Natural killer cell (primary cell): ENCODE measurements around the gene PIGT. TPM values are rescaled to one million over a fixed set of nuclear protein-coding genes. Genes with fewer than 3 reads are reported as not detected.

ENCODE experiments used
- ATAC-seq, 3 donors: fragments of 150-1000 bp in 2 of 3; fragments of 200-7000 bp in 1 of 3; cut with Tn5 transposase; 1 replicate in 1 of 3; 2 replicates in 2 of 3; pipeline ENCODE4 v1.10.0; 2021; ENCODE audit warnings: mild to moderate bottlenecking in 2 of 3, moderate library complexity in 2 of 3
- DNase-seq, 2 donors: peaks; one replicate each; pipeline versions ENCODE4 v3.0.0 to v3.0.0-alpha.2; 2013 to 2021; ENCODE audit warnings: mixed read lengths in 1 of 2
- H3K27ac ChIP-seq: one replicate; pipeline ENCODE4 v1.5.1; 2013; ENCODE audit warnings: mild to moderate bottlenecking, low read length
- H3K27me3 ChIP-seq: one replicate; pipeline ENCODE4 v1.6.1; 2013; ENCODE audit warnings: low read length; ENCODE audit not compliant: control insufficient read depth, insufficient read depth
- H3K36me3 ChIP-seq: one replicate; pipeline ENCODE4 v1.6.1; 2013; ENCODE audit warnings: low read length; ENCODE audit not compliant: control insufficient read depth, insufficient read depth
- H3K4me1 ChIP-seq: one replicate; pipeline ENCODE4 v1.6.1; 2013; ENCODE audit warnings: low read length; ENCODE audit not compliant: control insufficient read depth, insufficient read depth
- H3K4me3 ChIP-seq: one replicate; pipeline ENCODE4 v1.5.1; 2013; ENCODE audit warnings: low read length
- H3K9me3 ChIP-seq: one replicate; pipeline ENCODE4 v1.6.1; 2013; ENCODE audit warnings: low read length; ENCODE audit not compliant: control insufficient read depth, insufficient read depth
- H3K27ac Mint-ChIP-seq, 2 donors: one replicate each; pipeline ENCODE4 v1.8.0; 2022; ENCODE audit warnings: mild to moderate bottlenecking in 2 of 2, mixed read lengths in 2 of 2, moderate library complexity in 1 of 2
- H3K27me3 Mint-ChIP-seq, 2 donors: one replicate each; pipeline ENCODE4 v1.8.0; 2022; ENCODE audit warnings: low read depth in 2 of 2, mixed read lengths in 2 of 2
- H3K36me3 Mint-ChIP-seq: one replicate; pipeline ENCODE4 v1.8.0; 2022; ENCODE audit warnings: mixed read lengths
- H3K4me1 Mint-ChIP-seq, 2 donors: one replicate each; pipeline ENCODE4 v1.8.0; 2022; ENCODE audit warnings: mixed read lengths in 2 of 2
- H3K4me3 Mint-ChIP-seq: one replicate; pipeline ENCODE4 v1.8.0; 2022; ENCODE audit warnings: mild to moderate bottlenecking, moderate library complexity, mixed read lengths
- H3K9me3 Mint-ChIP-seq, 2 donors: one replicate each; pipeline ENCODE4 v1.8.0; 2022; ENCODE audit warnings: mixed read lengths in 2 of 2
- CTCF ChIP-seq: fragments of 200-600 bp; IDR thresholded peaks from one replicate; pipeline ENCODE4 v1.8.0; 2022; ENCODE audit warnings: antibody characterized with exemption
- WGBS: methylation state at CpG from one replicate; pipeline ENCODE4 v1.1.7; 2013; ENCODE audit warnings: missing lambda C conversion rate; ENCODE audit not compliant: insufficient coverage; 5-methylcytosine and 5-hydroxymethylcytosine counted together
- intact Hi-C: fragments of 100-400 bp; cut with micrococcal nuclease; formaldehyde crosslinking; loops from one replicate; pipeline ENCODE4 v1.14.2; 2022
- total RNA-seq, 4 donors: library from RNA; stranded (reverse); fragments of 120-200 nt in 1 of 4; gene quantifications; one replicate each; pipeline versions ENCODE4 v1.2.3 to v1.2.4, GENCODE V29; 2013 to 2022

The PIGT gene
- total RNA-seq, 3 donors from 2014 or later (not counting 1 experiment from before 2014, with no cell fraction given): 173 to 190 (median 187) TPM

- H3K4me3 Mint-ChIP-seq: no peak overlapping the region
Measured at GRCh38 chr20:45400346-45401031, 15.5 kb upstream of the PIGT start.

GRCh38 chr20:45402946-45403345 lies 13.0 kb upstream of the PIGT start:
- intact Hi-C loops: no loop called here
- Mint-ChIP-seq H3K27me3 (peaks cover 0 to 3% of the 10 kb centered on the region in 2 donors), H3K9me3 (no peaks in the 10 kb centered on the region), H3K4me3 (no peak overlapping the region), H3K36me3 (no peaks in the 10 kb centered on the region), H3K4me1 (peaks cover 7 to 23% of the 10 kb centered on the region in 2 donors), H3K27ac (no peak overlapping the region)
- Histone ChIP-seq H3K36me3 (peaks cover 2% of the 10 kb centered on the region), H3K27me3 (no peaks in the 10 kb centered on the region), H3K4me1 (peaks cover 17% of the 10 kb centered on the region), H3K27ac (no peak overlapping the region), H3K9me3 (peaks cover 11% of the 10 kb centered on the region), H3K4me3 (no peak overlapping the region)
- no peak for ATAC-seq
- 80% methylated on average over 1 of the region's 1 CpG for WGBS
- no peak for DNase-seq
- no peak for TF ChIP-seq CTCF

More at GRCh38 chr20:45400346-45401031, 15.5 kb upstream of the PIGT start:
- no peaks in the 10 kb centered on the region for H3K9me3 Mint-ChIP-seq
- H3K4me3 ChIP-seq: no peak overlapping the region
- H3K9me3 ChIP-seq: peaks cover 11% of the 10 kb centered on the region
- ATAC-seq (no peak), DNase-seq (no peak)
- no peaks in the 10 kb centered on the region for H3K27me3 ChIP-seq
- no peak overlapping the region for H3K27ac Mint-ChIP-seq
- peaks cover 0 to 3% of the 10 kb centered on the region in 2 donors for H3K27me3 Mint-ChIP-seq
- TF ChIP-seq CTCF: no peak
- peaks cover 2% of the 10 kb centered on the region for H3K36me3 ChIP-seq
- H3K4me1 Mint-ChIP-seq: peaks cover 0 to 9% of the 10 kb centered on the region in 2 donors
- H3K27ac ChIP-seq: no peak overlapping the region
- intact Hi-C loops: no loop called here
- 97% methylated on average over 6 of the region's 6 CpGs for WGBS
- H3K4me1 ChIP-seq: peaks cover 4% of the 10 kb centered on the region
- no peaks in the 10 kb centered on the region for H3K36me3 Mint-ChIP-seq

GRCh38 chr20:45404438-45404837 lies 11.5 kb upstream of the PIGT start:
- Histone ChIP-seq H3K27ac (no peak overlapping the region), H3K4me3 (no peak overlapping the region), H3K9me3 (peaks cover 11% of the 10 kb centered on the region), H3K36me3 (peaks cover 2% of the 10 kb centered on the region), H3K27me3 (no peaks in the 10 kb centered on the region), H3K4me1 (peaks cover 20% of the 10 kb centered on the region)
- peak overlapping the region; percentile 79 for H3K4me3 Mint-ChIP-seq
- ATAC-seq (no peak), DNase-seq (no peak)
- no peaks in the 10 kb centered on the region for H3K36me3 Mint-ChIP-seq
- peaks cover 7 to 32% of the 10 kb centered on the region in 2 donors for H3K4me1 Mint-ChIP-seq
- H3K27ac Mint-ChIP-seq: peak overlapping the region in 1 of 2 donors; percentile 18
- peaks cover 0 to 3% of the 10 kb centered on the region in 2 donors for H3K27me3 Mint-ChIP-seq
- H3K9me3 Mint-ChIP-seq: no peaks in the 10 kb centered on the region
- intact Hi-C loops: no loop called here
- no CpG with 5 or more reads among the region's 1 CpG for WGBS
- TF ChIP-seq CTCF: no peak
